ENCODE measurements around the gene DDX42.

Gene DDX42

GRCh38 chr17:63764716-63765115 is 9.3 kb upstream of the DDX42 start:
- Histone ChIP-seq H3K79me2 (ENCODE audit: low read length) (peaks cover 63% of the 10 kb centered on the region), H3K27ac (ENCODE audit: low read length) (no peak overlapping the region), H3F3A (ENCODE audit: insufficient read depth, low read length) (no peaks in the 10 kb centered on the region), H3K4me2 (ENCODE audit: low read depth, low read length) (no peak overlapping the region), H3K9me2 (replicated peaks; ENCODE audit: insufficient read depth, low read length) (no peaks in the 10 kb centered on the region), H2AFZ (ENCODE audit: low read length) (no peak overlapping the region), H3K27me3 (replicated peaks; ENCODE audit: insufficient read depth, low read length) (no peaks in the 10 kb centered on the region), H3K4me3 (ENCODE audit: low read length) (no peak overlapping the region), H3K9ac (ENCODE audit: low read length) (no peak overlapping the region), H3K36me3 (replicated peaks; ENCODE audit: insufficient read depth, low read length) (peaks cover 7% of the 10 kb centered on the region; the same call in 1 of the 2 replicates), H3K9me3 (replicated peaks; ENCODE audit: insufficient read depth, low read length) (no peaks in the 10 kb centered on the region), H4K20me1 (ENCODE audit: insufficient read depth, low read length) (no peaks in the 10 kb centered on the region), H3K4me1 (ENCODE audit: low read length) (no peaks in the 10 kb centered on the region)
- no peak for DNase-seq
- TF ChIP-seq EZH2phosphoT487 (IDR thresholded peaks at IDR 0.05; ENCODE audit: low read length), result no peak
- no peak for TF ChIP-seq EZH2 (optimal IDR thresholded peaks at IDR 0.05; ENCODE audit: low read depth, low read length)
- TF ChIP-seq, protein P1, sequence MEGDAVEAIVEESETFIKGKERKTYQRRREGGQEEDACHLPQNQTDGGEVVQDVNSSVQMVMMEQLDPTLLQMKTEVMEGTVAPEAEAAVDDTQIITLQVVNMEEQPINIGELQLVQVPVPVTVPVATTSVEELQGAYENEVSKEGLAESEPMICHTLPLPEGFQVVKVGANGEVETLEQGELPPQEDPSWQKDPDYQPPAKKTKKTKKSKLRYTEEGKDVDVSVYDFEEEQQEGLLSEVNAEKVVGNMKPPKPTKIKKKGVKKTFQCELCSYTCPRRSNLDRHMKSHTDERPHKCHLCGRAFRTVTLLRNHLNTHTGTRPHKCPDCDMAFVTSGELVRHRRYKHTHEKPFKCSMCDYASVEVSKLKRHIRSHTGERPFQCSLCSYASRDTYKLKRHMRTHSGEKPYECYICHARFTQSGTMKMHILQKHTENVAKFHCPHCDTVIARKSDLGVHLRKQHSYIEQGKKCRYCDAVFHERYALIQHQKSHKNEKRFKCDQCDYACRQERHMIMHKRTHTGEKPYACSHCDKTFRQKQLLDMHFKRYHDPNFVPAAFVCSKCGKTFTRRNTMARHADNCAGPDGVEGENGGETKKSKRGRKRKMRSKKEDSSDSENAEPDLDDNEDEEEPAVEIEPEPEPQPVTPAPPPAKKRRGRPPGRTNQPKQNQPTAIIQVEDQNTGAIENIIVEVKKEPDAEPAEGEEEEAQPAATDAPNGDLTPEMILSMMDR (IDR thresholded peaks at IDR 0.05; ENCODE audit: low read length), result no peak

DNA sequence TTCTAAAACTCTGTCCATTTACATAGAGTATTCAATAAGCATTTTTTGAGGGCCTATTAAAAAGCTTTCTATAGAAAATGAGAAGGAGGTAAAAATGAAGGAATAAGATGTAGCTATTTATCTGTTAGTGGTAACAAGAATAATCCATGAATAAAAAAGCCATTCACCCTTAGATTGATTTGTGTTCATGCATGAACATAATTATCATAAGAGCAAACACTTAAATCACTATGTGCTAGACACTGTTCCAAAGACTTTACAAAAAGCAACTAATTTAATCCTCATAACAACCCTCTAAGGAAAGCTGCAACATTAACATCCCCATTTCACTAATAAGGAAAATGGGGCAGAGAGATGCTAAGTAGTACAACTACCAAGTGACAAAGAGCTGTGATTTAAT is 7.2 kb upstream of the DDX42 start:
- no peak overlapping the region for H3K4me3 ChIP-seq (ENCODE audit: low read length)
- DNase-seq, result no peak
- H2AFZ ChIP-seq (ENCODE audit: low read length), result no peak overlapping the region
- peaks cover 83% of the 10 kb centered on the region for H3K79me2 ChIP-seq (ENCODE audit: low read length)
- no peaks in the 10 kb centered on the region for H3K9me2 ChIP-seq (replicated peaks; ENCODE audit: insufficient read depth, low read length)
- H3K9me3 ChIP-seq (replicated peaks; ENCODE audit: insufficient read depth, low read length), result no peaks in the 10 kb centered on the region
- H3K4me1 ChIP-seq (ENCODE audit: low read length), result no peaks in the 10 kb centered on the region
- H3K36me3 ChIP-seq (replicated peaks; ENCODE audit: insufficient read depth, low read length), result 0 out of 2 replicates have a peak, but pooled peaks cover 7% of the 10 kb centered on the region
- H3F3A ChIP-seq (ENCODE audit: insufficient read depth, low read length), result no peaks in the 10 kb centered on the region
- TF ChIP-seq, protein P1 (IDR thresholded peaks at IDR 0.05; ENCODE audit: low read length), result no peak
- TF ChIP-seq EZH2phosphoT487 (IDR thresholded peaks at IDR 0.05; ENCODE audit: low read length) (no peak), EZH2 (optimal IDR thresholded peaks at IDR 0.05; ENCODE audit: low read depth, low read length) (no peak)
- no peak overlapping the region for H3K27ac ChIP-seq (ENCODE audit: low read length)
- no peak overlapping the region for H3K9ac ChIP-seq (ENCODE audit: low read length)
- H4K20me1 ChIP-seq (ENCODE audit: insufficient read depth, low read length), result no peaks in the 10 kb centered on the region
- no peaks in the 10 kb centered on the region for H3K27me3 ChIP-seq (replicated peaks; ENCODE audit: insufficient read depth, low read length)
- no peak overlapping the region for H3K4me2 ChIP-seq (ENCODE audit: low read depth, low read length)

- no peaks in the 10 kb centered on the region for H3K9me2 ChIP-seq (replicated peaks; ENCODE audit: insufficient read depth, low read length)
- no peaks in the 10 kb centered on the region for H4K20me1 ChIP-seq (ENCODE audit: insufficient read depth, low read length)
- no peak overlapping the region for H3K9ac ChIP-seq (ENCODE audit: low read length)
- H3K4me1 ChIP-seq (ENCODE audit: low read length), result no peaks in the 10 kb centered on the region
- H3K4me2 ChIP-seq (ENCODE audit: low read depth, low read length), result no peak overlapping the region
- H3K27me3 ChIP-seq (replicated peaks; ENCODE audit: insufficient read depth, low read length), result no peaks in the 10 kb centered on the region
- TF ChIP-seq EZH2 (optimal IDR thresholded peaks at IDR 0.05; ENCODE audit: low read depth, low read length) (no peak), EZH2phosphoT487 (IDR thresholded peaks at IDR 0.05; ENCODE audit: low read length) (no peak)
- TF ChIP-seq, protein P1 (IDR thresholded peaks at IDR 0.05; ENCODE audit: low read length), result no peak
- 0 out of 2 replicates have a peak, but pooled peaks cover 4% of the 10 kb centered on the region for H3K36me3 ChIP-seq (replicated peaks; ENCODE audit: insufficient read depth, low read length)
- H2AFZ ChIP-seq (ENCODE audit: low read length), result no peak overlapping the region
- peaks cover 94% of the 10 kb centered on the region for H3K79me2 ChIP-seq (ENCODE audit: low read length)
- no peak overlapping the region for H3K4me3 ChIP-seq (ENCODE audit: low read length)
- no peak overlapping the region for H3K27ac ChIP-seq (ENCODE audit: low read length)
- H3F3A ChIP-seq (ENCODE audit: insufficient read depth, low read length), result peaks cover 10% of the 10 kb centered on the region
- no peak for DNase-seq
- H3K9me3 ChIP-seq (replicated peaks; ENCODE audit: insufficient read depth, low read length), result no peaks in the 10 kb centered on the region
Measured at GRCh38 chr17:63768433-63768832, 5.5 kb upstream of the DDX42 start.

All from MM.1S (cell line).